GM19395 (cell line): ENCODE data around the gene OR2T34.
"Not testable (repeated sequence)": the region's sequence is repeated elsewhere in the genome, so short reads cannot be mapped to it uniquely, and the experiment has no call there.

Experiments
- ATAC-seq: cut with Tn5 transposase; IDR thresholded peaks from one replicate; pipeline ENCODE4 v1.9.1; 2021; ENCODE audit warnings: mild to moderate bottlenecking, moderate library complexity; ENCODE audit not compliant: unreplicated experiment

The OR2T34 gene, protein sequence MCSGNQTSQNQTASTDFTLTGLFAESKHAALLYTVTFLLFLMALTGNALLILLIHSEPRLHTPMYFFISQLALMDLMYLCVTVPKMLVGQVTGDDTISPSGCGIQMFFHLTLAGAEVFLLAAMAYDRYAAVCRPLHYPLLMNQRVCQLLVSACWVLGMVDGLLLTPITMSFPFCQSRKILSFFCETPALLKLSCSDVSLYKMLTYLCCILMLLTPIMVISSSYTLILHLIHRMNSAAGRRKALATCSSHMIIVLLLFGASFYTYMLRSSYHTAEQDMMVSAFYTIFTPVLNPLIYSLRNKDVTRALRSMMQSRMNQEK

DNA sequence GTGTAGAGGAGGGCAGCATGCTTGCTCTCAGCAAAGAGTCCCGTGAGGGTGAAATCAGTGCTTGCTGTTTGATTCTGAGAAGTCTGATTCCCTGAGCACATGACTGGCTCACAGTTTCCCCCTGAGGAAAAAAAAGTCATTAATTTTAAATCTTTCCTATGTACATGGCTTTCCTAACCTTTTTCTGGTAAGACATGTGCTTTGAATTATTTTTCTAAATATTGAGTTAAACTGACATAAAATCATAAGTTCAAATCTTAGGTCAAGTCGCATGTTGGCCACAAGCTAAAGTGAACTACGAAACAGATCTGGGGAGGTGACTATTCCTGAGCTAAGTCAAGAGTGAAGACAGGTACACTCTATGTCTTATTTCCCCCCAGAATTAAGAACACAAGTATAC, at the start of gene OR2T34:
TSS of gene OR2T34 (minus strand) at position 101 of the 400 bp plus-strand sequence. CDS start at position 101, 0 bp downstream.
- ATAC-seq: not testable (repeated sequence)

DNA sequence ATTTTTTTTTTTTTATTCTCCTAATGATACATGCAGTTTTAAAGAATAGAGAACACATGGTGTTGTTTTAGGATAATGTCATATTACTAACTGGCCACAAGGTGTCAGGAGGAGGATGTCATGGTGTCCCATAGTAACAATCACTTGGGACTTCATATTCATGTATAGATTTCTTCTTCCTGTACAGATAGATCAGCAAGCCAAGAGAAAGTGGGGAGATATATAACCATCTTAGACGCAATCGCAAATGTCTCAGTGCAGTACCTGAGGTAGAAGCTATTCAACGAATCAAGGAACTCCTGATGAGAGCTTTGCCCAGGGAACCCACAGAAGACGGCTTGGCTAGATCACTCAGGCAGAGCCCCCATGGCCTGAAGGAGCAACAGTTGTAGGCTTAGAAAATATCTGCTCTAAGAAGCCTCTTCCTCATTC, 48.0 kb upstream of the OR2T34 start:
- peak; percentile 90 for ATAC-seq

DNA sequence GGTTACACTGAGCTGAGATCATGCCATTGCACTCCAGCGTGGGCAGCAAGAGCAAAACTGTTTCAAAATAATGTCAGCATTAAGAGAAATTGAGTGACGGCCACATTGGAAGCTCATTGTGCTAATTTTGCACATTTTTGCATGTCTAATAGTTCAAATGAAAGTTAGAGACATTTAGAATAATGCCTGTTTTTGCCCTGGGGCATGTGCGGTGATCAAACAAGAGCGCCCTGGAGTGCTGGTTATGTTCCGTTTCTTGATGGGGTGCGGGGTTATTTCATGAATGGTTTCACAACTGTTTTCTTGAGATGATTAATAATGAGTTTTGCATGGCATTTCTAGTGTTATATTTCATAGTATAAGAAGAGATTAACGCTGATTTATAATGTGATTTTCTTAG, 47.2 kb upstream of the OR2T34 start:
- ATAC-seq: no peak

DNA sequence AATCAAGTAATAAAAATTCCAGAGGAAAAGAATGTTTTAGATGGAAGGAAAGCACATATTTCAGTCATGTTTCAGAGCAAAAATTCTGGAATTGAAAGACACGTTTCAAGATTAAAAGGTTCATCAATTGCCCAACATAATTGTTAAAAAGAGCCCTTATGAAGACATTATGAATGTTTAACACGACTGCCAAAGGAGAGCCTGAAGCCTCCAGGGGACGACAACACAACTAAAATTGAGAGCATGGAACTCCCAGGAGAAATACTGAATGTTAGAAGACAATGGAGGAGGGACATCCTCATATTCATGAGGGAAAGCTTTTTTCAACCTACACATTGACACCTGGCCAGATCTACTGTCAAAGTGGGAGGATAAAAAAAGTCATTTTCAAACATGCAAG, 44.3 kb upstream of the OR2T34 start:
- ATAC-seq: peak; percentile 50

DNA sequence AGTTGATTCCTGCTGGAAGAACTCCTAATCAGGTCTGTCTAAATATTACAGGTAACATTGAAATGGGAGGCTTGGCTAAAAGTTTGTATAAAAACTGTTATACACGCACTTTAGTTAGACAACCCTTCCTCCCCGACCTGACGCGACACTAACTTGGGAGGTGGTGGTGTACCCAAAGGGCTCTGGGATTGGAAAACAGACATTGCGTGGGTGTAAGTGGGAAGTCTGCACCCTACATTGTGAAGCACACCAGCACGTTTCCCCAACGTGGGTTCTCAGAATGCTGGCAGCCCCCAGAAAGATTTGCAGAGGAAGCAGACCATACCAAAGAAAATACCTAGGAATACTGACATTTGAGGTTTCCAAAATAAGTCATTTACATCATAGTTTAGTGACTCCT, 43.6 kb upstream of the OR2T34 start:
- ATAC-seq: no peak

DNA sequence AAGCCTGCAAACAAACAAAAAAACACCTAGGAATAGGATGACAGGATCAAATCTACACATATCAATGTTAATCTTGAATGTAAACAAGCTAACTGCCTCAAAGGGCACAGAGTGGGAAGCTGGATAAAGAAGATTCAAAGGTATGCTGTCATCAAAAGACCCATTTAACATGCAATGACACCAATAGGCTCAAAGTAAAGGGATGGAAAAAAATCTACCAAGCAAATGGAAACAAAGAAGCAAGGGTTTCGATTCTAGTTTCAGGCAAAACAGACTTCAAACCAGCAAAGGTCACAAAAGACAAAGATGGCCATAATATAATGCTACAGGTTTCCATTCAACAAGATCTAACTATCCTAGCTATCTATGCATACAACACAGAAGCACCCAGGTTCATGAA, 39.2 kb upstream of the OR2T34 start:
- ATAC-seq: no peak

DNA sequence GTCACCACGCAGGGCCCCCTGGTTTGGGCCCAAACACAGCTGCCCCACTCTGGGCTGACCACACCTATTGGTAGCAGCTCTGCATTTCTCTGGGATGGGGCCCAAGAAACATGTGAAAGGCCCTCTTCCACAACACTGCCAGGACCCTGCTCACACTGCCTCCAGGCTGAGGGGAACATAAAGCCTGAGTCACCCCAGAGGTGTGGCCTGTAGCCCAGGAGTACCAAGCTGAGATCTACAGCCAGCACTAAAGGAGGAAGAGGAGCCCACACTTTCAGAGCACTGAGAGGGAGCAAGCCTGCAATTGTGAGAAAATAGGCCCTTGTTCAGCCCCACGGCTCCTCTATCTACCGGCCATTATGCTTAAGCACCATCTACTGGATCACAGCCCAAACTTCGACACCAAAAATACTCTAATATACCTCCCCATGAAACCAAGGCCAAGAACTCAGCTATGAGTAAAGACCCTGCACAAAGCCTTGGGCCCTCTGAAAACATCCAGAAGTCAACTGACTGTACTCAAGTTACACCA, 37.4 kb upstream of the OR2T34 start:
- no peak for ATAC-seq

DNA sequence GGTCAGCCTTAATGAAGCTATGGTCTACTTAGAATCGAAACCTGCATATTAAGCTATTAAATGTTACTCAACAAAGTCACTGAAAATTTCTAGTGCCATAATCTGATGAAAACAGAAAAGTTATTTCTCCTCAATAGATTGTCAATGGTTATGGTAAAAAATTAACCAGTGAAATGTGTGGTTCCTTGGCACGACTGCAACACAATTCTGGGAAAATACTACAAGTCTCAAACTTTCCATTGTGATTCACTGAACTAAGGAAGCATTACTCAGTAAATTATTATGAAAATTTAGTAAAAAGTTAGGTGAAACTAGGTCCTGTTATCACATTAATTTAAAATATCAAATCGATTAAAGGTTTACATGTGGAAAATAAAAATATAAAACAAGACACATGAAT, 35.7 kb upstream of the OR2T34 start:
- ATAC-seq: no peak

DNA sequence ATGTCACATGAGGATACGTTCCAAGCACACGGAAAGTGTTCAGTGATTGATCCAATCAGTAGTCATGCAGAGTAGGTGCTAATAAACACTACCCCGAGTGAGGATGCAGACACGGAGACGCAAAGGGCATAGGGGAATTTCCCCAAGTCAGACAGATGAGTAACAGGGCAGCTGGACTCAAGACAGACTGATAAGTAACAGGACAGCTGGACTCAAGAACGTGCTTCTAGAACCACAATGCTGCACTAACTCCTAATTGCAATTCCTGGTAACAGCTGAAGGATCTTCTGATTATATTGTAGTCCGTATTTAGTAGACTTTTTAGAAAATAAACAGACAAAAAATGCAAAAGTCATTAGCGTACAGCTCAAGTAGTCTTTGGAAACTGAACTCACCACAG, 24.8 kb upstream of the OR2T34 start:
- ATAC-seq: no peak

DNA sequence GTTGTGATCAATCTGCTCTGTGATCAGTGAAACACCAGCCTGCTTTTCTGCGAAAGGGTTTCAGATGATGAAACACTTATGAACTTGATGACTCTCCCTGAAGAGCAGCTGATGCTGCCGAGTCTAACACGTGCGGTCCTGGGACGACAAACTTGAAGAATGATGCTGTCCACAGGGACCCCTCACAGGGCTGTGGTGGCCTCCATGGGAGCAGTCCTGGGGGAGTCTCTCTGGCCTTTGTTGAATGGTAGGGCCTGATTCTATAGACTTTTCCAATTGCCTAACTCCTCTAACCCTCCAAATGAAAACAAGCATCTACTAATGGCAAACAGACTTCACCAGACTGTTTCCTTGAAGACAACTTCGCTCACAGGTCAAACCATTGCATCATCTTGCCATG, 23.0 kb upstream of the OR2T34 start, which contains the start of gene OR2T10:
TSS of gene OR2T10 (minus strand) at position 112 of the 400 bp plus-strand sequence. CDS start 3,932 bp downstream, outside the sequence.
- ATAC-seq: no peak

DNA sequence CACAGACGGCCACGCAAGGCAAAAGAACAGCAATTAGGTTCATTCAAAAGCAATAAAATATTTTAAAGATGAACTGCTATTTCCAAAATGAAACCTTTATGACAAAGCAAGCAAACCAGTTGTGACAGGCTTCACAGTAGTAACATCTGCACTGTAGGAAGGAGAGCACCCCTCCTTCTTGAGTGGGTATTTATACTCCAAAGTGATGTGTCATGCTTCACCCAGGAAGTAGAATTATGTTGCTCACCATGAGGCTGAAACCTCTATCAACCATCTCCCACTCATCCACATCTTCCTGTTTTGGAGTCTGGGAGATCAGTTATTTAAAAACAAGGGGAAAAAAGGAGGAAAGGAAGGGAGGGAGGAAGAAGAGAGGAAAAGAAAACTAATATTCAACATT, 22.1 kb upstream of the OR2T34 start:
- ATAC-seq: no peak

DNA sequence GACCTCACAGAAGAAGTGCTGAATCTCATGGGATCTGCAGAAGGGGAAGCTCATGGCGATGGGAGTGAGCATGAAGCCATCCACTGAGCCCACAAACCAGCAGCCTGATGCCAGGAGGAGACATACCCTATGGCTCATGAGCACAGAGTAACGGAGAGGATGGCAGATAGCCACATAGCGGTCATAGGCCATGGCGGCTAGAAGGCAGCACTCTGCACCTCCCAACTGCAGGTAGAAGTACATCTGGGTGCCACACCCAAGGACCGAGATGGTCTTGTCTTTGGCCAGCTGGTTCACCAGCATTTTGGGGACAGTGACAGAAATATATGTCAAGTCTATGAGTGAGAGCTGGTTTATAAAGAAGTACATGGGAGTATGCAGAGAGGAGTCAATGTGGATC, 18.7 kb upstream of the OR2T34 start:
- no peak for ATAC-seq

DNA sequence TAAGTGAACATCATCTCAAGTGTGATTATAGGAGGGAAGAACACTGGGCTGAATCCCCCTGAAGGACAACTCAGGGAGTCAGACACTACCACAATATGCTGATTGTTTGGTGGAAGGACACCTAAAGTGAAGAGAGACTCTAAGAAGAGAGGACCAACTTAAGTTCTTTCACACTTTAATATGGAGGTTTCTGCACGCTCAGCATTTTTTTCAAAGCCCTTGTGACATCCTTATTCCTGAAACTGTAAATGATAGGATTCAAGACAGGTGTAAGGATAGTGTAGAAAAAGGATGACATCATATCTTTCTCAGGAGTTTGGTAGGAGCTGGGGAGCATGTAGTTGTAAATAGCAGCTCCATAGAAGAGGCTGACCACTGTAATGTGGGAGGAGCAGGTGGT, 18.1 kb upstream of the OR2T34 start:
- ATAC-seq: no peak

DNA sequence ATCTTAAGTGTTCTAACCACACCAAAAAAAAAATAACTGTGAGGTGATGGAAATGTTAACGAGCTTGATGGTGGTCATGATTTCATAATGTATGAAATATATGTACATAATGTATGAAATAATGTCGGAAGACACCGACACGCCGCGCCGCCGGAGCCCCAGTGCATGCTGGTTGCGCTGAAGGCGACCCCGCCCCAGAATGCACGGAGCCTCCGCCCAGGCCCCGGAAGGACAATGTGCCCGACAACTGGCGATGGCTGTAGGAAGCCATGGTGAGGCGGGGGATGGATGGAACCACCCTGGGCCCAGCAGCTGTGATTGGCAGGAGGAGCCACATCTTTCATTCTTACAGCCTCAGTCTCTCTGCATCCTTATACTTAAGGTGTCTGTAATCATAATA, 15.5 kb upstream of the OR2T34 start:
- ATAC-seq: no peak

DNA sequence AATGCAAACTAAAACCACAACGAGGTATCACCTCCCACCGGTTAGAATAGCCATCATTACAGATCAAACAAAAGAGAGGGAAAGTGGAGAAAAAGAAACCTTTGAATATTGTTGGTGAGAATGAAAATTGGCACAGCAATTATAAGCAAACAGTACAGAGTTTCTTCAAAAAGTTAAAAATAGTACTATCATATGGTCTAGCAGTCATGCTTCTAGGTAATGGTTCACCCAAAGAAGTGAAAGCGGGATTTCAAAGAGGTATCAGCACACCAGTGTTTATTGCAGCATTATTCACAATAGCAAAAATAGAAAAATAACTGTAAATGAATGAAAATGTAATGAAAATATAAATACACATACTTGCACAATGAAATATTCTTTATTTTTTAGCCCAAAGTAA, 14.8 kb upstream of the OR2T34 start:
- no peak for ATAC-seq

DNA sequence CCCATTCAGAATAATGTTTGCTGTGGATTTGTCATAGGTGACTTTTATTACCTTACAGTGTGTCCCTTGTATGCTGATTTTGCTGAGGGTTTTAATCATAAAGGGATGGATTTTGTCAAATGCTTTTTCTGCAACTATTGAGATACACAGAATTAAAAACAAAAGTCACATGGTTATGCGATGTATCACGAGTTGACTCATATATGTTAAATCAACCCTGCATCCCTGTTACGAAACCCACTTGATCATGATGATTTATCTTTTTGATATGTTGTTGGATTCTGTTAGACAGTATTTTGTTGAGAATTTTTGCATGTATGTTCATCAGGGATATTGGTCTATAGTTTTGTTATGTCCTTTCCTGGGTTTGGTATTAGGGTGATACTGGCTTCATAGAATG, 10.7 kb upstream of the OR2T34 start:
- no peak for ATAC-seq

DNA sequence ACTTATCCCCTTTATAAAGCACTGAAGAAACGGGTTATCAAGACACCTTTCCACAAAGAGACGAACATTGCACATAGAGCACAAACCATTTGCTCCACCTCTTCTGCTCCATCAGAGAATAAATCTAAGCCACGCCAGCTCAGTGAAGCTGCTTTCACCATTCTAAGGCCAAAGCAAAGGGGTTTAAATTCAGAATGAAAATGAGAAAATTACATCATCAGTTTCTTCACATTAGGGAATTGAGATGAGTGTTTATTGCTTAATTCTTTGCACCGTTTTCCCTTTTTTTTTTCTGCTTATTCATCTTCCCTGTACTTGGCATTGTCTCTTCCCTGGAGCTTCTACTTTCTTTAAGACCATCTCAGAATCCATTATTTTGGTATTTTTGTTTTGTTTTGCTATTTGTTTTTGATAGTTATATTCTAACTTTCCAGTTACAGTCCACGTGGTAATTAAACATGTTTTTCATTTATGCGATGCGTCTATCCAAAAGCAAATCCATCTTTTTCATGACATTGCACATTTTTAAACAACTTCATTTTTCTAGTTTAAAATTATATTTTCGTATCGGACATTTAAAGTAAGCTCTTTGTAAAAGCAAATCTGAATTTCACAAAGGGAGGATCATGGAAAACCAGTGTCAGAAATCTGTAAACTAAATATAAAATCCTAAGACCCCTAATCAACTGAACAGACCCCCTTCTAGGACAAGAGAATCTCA, 1.9 kb upstream of the OR2T34 start:
- ATAC-seq: no peak

DNA sequence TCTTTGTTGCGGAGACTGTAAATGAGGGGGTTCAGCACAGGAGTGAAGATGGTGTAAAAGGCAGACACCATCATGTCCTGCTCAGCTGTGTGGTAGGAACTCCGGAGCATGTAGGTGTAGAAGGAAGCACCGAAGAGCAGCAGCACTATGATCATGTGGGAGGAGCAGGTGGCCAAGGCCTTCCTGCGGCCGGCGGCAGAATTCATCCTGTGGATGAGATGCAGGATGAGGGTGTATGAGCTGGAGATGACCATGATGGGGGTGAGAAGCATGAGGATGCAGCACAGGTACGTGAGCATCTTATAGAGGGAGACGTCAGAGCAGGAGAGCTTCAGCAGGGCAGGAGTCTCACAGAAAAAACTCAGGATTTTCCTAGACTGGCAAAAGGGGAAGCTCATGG, 701 bp downstream of the OR2T34 start:
- not testable (repeated sequence) for ATAC-seq

DNA sequence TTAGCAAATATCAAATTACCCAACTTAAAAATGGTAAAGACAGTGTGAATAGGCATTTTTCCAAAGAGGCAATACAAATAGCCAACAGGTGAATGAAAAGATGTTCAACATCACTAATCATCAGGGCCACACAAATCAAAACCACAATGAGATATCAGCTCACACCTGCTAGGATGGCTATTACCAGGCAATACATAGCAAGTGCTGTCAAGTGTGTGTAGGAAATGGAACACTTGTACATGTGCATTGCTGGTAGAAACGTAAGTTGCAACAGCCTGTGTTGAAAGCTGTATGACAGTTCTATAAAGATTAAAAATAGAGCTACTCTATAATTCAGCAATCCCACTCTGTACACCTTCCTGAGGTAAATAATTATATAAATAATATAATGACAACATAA, 2.5 kb downstream of the OR2T34 start:
- peak; percentile 96 for ATAC-seq

DNA sequence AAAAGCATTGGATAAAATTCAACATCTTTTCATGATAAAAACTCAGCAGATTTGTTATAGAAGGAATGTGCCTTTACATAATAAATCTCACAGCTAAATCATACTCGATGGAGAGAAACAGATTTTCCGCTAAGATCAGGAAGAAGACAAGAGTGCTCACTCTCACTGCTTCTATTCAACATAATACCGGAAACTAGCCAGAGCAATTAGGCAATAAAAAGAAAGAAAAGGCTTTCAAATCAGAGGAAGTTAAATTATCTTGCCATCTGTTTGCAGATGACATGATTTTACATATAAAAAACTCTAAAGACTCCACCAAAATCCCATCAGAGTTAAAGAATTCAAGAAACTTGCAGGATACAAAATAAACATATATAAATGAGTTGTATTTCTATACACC, 3.7 kb downstream of the OR2T34 start:
- not testable (repeated sequence) for ATAC-seq

DNA sequence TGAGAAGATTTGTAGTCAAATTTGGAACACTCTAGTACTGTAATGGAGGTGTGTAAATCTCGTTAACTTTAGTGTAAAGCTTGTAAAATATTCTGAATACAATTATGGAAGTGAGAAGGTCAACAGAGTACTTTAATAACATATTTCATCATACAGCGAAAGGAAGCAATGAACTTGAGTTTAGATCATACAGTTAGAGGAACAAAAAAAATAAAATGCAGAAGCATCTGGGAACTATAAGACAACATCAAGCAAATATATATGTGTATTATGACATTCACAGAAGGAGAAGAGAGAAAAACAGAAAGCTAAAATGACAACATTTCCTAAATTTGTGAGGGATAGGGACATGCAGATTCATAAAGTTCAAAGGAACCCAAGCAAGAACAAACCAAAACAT, 5.5 kb downstream of the OR2T34 start:
- not testable (repeated sequence) for ATAC-seq
